ENCODE results near the gene C1QTNF8.

C1QTNF8 gene

DNA sequence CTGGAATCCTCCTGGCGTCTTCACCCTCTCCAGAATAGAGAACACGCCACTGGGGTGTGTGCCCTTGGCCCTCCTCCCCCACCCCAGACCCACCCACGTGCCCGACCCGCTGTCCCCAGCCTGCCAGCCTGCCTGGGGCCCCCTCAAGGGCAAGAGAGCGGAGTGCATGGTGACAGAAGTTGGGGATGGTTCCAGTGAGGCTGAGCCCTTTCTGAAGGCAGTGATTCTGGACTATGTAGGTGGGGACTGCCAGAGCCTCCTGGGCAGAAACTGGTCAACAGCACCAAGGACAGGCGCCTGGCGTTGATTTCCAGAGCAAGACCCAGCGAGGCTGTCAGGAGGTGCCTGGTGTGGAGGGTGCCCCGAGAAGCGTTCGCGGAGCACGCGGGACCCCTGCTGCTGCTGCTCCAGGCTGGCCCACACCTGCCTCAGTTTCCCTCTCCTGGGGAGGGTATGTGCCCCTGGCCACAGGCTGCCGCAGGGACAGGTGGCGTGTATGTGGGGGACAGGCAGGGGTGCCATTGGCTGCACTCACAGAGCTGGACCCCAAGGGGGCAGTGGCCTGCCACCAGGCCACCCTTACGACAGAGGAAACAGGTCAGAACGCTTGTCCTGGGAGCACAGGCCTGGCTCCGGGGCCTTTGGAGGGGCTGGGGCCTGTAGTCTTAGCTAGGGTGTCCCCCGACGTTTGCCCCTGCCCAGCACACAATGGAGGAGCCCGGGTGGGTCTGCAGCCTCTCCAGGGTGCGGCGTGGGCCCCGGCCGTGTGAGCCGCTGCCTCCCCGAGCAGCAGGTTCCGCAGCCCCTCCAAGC, 22.3 kb downstream of the C1QTNF8 start:
- DNase-seq, result no peak

DNA sequence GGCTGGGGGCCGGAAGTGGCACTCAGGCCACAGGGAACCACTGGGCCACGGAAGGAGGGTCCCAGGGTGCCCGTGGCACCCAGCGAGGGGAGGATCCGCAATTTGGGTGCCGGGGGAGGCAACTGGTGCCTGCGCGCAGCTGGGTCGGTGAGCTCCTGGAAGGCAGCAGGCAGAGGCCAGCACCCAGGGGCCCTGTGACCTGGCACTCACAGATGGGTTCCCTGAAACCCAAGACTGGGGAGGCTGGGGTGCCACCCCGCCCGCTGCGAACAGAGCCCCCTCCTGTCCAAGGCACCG, 22.8 kb downstream of the C1QTNF8 start:
- no peak for DNase-seq

- no peak for DNase-seq
Measured at GRCh38 chr16:1072526-1073261, 23.4 kb downstream of the C1QTNF8 start, which contains the start of gene SSTR5. SSTR5 (plus strand) TSS chr16:1072747; CDS start chr16:1078869, 6,122 bp downstream.

DNA sequence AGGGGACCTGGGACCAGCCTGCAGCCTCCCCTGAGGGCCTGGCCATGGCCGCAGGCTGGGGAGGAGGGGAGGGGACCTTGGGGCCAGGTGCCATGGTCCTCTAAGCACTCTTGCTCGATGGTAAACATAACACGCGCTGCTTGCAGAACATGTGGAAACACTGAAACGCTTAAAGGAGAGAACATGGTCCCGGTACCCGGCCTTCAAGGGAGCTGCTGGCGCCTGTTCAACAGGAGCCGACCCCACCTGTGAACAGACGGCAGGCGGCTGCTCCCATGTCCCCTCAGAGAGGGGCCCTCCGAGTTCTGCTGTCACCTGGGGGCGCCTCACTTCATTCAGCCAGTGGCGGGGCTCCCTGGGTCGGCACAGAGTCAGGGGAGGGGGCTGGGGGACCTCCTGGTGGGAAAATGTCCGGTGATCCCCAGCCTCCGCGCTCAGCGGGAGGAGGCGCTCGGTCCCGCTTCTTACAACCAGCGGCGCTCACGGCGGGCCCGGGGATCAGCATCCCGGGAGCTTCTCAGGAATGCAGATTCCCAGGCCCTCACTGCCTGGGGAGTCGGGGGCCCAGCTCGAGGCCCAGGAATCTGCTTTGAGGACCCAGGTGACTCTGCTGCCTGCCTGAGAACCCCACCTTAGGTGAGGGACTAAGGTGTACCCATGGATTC, 24.4 kb downstream of the C1QTNF8 start:
- no peak for DNase-seq

GRCh38 chr16:1070864-1071408, 25.1 kb downstream of the C1QTNF8 start:
- DNase-seq, result no peak

- DNase-seq, result no peak
Measured at GRCh38 chr16:1070084-1070863, 25.8 kb downstream of the C1QTNF8 start.

GRCh38 chr16:1069154-1069553, 26.9 kb downstream of the C1QTNF8 start:
- DNase-seq, result no peak

GRCh38 chr16:1068451-1068850, 27.6 kb downstream of the C1QTNF8 start:
- no peak for DNase-seq

- no peak for DNase-seq
Measured at GRCh38 chr16:1067629-1068028, 28.4 kb downstream of the C1QTNF8 start.

- DNase-seq, result no peak
Measured at GRCh38 chr16:1066584-1067172, 29.4 kb downstream of the C1QTNF8 start.

GRCh38 chr16:1065469-1066128, 30.4 kb downstream of the C1QTNF8 start:
- no peak for DNase-seq

- no peak for DNase-seq
Measured at GRCh38 chr16:1063728-1064127, 32.3 kb downstream of the C1QTNF8 start.

DNA sequence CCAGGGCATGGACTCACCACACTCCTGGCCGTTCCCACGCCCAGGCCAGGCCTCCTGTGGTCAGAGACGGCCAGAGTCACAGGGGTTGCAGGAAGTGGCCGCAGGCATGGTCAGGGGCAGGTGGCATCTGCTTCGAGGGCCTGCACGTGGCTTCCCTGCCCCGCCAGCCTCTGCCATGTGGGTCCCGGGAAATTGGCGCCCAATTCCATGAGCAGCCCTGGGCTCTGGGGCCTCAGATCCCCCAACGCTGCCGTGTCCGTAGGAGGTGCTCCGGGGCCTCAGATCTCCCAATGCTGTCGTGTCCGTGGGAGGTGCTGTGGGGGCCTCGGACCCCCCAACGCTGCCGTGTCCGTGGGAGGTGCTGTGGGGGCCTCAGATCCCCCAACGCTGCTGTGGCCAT, 33.1 kb downstream of the C1QTNF8 start:
- DNase-seq, result no peak

DNA sequence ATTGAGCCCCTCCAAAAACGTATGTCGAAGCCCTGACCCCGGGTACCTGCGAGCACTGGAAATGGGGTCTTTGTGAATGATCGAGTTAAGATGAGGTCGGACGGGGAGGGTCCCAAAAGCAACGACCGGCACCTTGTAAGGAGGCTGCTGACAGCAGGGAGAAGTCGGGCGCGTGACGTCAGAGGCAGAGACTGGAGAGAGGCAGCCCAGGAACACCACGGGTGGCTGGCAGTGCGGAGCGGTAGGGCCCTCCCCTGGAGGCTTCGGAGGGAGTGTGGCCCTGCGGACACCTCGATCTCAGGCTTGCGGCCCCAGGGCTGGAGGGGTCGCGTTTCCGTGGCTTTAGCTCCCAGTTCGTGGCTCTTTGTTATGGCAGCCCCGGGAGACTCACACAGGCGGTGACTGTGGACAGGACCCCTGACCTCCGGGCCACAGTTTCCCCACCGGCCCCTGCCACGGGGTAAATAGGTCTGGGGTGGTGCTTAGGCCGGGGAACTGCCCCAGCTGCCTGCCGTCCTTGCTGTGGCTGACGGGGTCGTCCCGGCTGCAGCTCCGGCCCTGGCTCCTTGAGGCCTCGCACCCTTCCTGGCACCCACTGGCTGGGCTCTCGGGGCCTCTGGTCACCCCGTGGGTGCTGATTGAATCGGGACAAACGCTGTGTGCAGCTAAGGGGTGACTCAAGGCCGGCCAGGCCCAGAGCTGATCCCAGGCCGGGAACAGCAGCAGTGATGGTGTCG, 34.1 kb downstream of the C1QTNF8 start:
- no peak for DNase-seq

DNA sequence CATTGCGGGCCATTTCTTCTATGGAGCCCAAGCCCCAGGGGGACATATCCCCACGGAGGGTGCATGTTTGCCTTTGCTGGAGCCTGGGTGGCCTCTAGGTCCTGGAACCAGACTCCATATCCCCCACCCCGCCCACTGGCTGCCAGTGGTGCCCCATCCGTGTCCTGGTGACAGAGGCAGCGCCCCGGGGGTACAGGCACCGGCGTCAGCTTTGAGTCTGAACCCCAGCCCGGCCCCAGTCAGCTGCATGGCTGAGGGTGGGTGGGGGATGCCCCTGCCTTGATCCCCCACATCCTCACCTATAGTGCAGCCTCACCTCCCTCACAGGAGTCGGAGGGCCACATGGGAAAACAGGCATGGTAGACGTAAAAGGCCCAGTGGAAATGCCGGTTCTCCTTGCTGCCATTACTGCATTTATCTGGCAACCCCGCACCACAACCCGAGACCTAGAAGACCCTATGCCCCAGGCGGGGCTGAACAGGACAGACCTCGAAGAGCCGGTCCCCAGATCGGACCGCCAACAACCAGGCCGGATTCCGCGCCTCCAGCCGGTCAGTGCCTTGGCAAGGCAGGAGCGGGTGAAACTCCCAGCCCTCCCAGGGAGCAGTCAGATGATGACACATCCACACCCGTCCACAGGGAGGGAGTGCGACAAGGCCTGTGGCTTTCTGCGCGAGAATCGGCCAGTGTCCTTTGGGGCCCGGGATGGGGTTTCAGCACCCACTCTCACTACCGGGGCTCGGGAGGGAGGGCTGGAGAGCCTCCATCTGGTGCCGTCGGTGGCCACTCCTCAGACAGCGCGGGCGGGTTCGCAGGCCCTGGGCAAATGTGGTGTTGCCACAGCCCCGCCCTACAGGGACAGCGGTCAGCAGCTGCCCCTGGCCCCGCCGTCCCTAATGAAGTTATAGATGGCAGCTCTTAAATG, 35.4 kb downstream of the C1QTNF8 start:
- no peak for DNase-seq

GRCh38 chr16:1059310-1059709, 36.7 kb downstream of the C1QTNF8 start:
- DNase-seq, result no peak

GRCh38 chr16:1058216-1058615, 37.8 kb downstream of the C1QTNF8 start:
- DNase-seq, result no peak

DNA sequence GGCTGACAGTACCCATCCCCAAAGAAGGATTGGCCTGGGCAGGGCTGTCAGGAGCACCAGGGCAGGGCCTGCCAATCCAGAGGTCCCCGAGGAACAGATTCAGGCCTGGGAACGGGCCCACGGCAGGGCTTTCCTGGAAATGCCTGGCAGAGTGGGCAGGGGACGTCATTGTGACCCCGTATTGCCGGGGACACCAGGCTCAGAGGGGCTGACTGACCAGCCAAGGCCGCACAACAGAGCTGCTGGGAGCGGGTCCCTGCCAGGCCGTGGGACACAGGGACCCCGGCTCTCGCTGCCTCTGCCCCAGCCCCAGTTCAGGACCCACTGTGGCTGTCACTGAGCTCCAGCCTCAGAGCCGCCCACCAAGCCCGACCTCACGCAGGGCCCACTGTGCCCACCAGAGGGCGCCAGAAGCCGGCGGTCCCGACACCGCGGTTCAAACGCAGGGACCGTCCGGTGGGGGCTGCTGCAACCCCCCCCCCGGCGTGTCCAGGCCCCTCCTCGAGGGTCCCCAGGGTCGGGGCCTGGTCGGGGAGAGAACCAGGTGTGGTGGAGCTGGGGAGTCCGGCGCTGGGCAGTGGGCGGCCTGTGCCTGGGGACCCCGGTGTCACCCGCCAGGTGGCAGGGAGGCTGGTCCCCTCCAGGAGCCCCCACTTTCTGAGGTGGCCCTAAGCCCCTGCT, 38.7 kb downstream of the C1QTNF8 start:
- DNase-seq, result no peak

GRCh38 chr16:1056196-1056595, 39.8 kb downstream of the C1QTNF8 start:
- DNase-seq, result no peak

Data from NCI-H1436 treated with DMSO at 0.1 percent for 48 hours (cell line).